Measurements from ENCODE around the gene MIPEP.

Gene MIPEP

GRCh38 chr13:23851106-23851505 lies 38.1 kb downstream of the MIPEP start:
- TF ChIP-seq CTCF (IDR thresholded peaks at IDR 0.05): no peak

- no peak for TF ChIP-seq CTCF (IDR thresholded peaks at IDR 0.05)
Observed at GRCh38 chr13:23850134-23850533, 39.1 kb downstream of the MIPEP start.

GRCh38 chr13:23849670-23850069 lies 39.5 kb downstream of the MIPEP start:
- no peak for TF ChIP-seq CTCF (IDR thresholded peaks at IDR 0.05)

GRCh38 chr13:23848646-23849141 lies 40.5 kb downstream of the MIPEP start:
- TF ChIP-seq CTCF (IDR thresholded peaks at IDR 0.05): no peak

- TF ChIP-seq CTCF (IDR thresholded peaks at IDR 0.05): no peak
Observed at GRCh38 chr13:23848019-23848418, 41.2 kb downstream of the MIPEP start.

- TF ChIP-seq CTCF (IDR thresholded peaks at IDR 0.05): no peak
Observed at GRCh38 chr13:23847497-23847896, 41.7 kb downstream of the MIPEP start.

- no peak for TF ChIP-seq CTCF (IDR thresholded peaks at IDR 0.05)
Observed at GRCh38 chr13:23845105-23845725, 44.0 kb downstream of the MIPEP start.

- TF ChIP-seq CTCF (IDR thresholded peaks at IDR 0.05): no peak
Observed at GRCh38 chr13:23844132-23844531, 45.1 kb downstream of the MIPEP start.

Measured in LNCAP (cell line).